Spleen (tissue), 11 donors: ENCODE measurements around the gene LRIT2. TPM values are rescaled to one million over a fixed set of nuclear protein-coding genes. Genes with fewer than 3 reads are reported as not detected.

Source experiments
- DNase-seq: peaks from one replicate; pipeline ENCODE4 v3.0.0-alpha.2; 2020
- H3K27ac ChIP-seq, 8 donors: fragments of 200-600 bp; sonication (generic) in 7 of 8; 1 replicate in 4 of 8; 2 replicates in 4 of 8; pipeline versions ENCODE4 v1.5.0 to v1.8.0; 2016 to 2021; ENCODE audit warnings: inconsistent platforms in 4 of 8, mild to moderate bottlenecking in 4 of 8, moderate library complexity in 1 of 8
- H3K27me3 ChIP-seq, 7 donors: fragments of 200-600 bp; sonication (generic) in 6 of 7; replicated peaks in 1 of 7; 1 replicate in 4 of 7; 2 replicates in 3 of 7; pipeline versions ENCODE4 v1.5.0 to v1.8.0; 2016 to 2021; ENCODE audit warnings: inconsistent platforms in 3 of 7, mild to moderate bottlenecking in 1 of 7
- H3K36me3 ChIP-seq, 6 donors: fragments of 200-600 bp; sonication (generic) in 5 of 6; 1 replicate in 4 of 6; 2 replicates in 2 of 6; pipeline versions ENCODE4 v1.5.0 to v1.8.0; 2016 to 2021; ENCODE audit warnings: inconsistent platforms in 2 of 6
- H3K4me1 ChIP-seq, 6 donors: fragments of 200-600 bp; sonication (generic) in 5 of 6; 1 replicate in 3 of 6; 2 replicates in 3 of 6; pipeline versions ENCODE4 v1.5.0 to v1.8.0; 2016 to 2021; ENCODE audit warnings: inconsistent platforms in 3 of 6
- H3K4me3 ChIP-seq, 8 donors: fragments of 200-600 bp; sonication (generic) in 7 of 8; 1 replicate in 4 of 8; 2 replicates in 4 of 8; pipeline versions ENCODE4 v1.5.0 to v1.8.0; 2016 to 2021; ENCODE audit warnings: inconsistent platforms in 4 of 8, mild to moderate bottlenecking in 4 of 8, moderate library complexity in 2 of 8
- H3K9me3 ChIP-seq, 8 donors: fragments of 200-600 bp; sonication (generic) in 7 of 8; 1 replicate in 4 of 8; 2 replicates in 4 of 8; pipeline versions ENCODE4 v1.5.0 to v1.8.0; 2016 to 2021; ENCODE audit warnings: inconsistent platforms in 4 of 8
- POLR2A ChIP-seq, 3 donors: fragments of 450-650 bp; IDR thresholded peaks; one replicate each; pipeline ENCODE4 v1.5.1; 2017; ENCODE audit warnings: antibody characterized with exemption in 3 of 3, mild to moderate bottlenecking in 1 of 3
- POLR2AphosphoS5 ChIP-seq, 3 donors: sonication (generic); formaldehyde crosslinking; IDR thresholded peaks; one replicate each; pipeline ENCODE4 v1.5.1; 2017; ENCODE audit warnings: antibody characterized with exemption in 3 of 3
- WGBS, 5 donors: extraction: QIAGEN DNeasy Blood & Tissue Kit in 3 of 5; methylation state at CpG; one replicate each; pipeline versions ENCODE4 v1.1.5 to v1.1.7; 2013 to 2018; 5-methylcytosine and 5-hydroxymethylcytosine counted together
- intact Hi-C: fragments of 100-400 bp; cut with DNase I; formaldehyde crosslinking; loops from one replicate; pipeline ENCODE4 v1.15.0; 2023; ENCODE audit warnings: low total_unique reads
- polyA plus RNA-seq, 3 donors: library from polyadenylated mRNA; stranded (reverse); fragments of 200-250 nt; gene quantifications; one replicate each; pipeline ENCODE4 v1.2.1, GENCODE V29; 2013
- total RNA-seq, 7 donors: library from RNA; depleted of rRNA in 3 of 7; stranded (reverse); fragments of >200 nt in 3 of 7; fragmentation: NEBNext Ultra II Directional in 4 of 7; extraction: Animal tissue kit (Norgen Biotek cat#: 25700) in 4 of 7; gene quantifications; one replicate each; pipeline versions ENCODE4 v1.1.0 to v1.2.1, GENCODE V29; 2016 to 2021
- TF ChIP-seq, protein P1 (sequence below), 11 experiments: fragments of 200-600 bp in 7 of 11; fragments of 450-650 bp in 4 of 11; sonication (generic) in 4 of 11; IDR thresholded peaks in 8 of 11; conservative IDR thresholded peaks in 3 of 11; 1 replicate in 7 of 11; 2 replicates in 4 of 11; pipeline versions ENCODE4 v1.4.0 to v1.8.0; 2016 to 2021; ENCODE audit warnings: antibody characterized with exemption in 11 of 11, inconsistent platforms in 4 of 11, mild to moderate bottlenecking in 1 of 11
- donor health status: healthy with polysubstance abuse.
- donor health status: DM: no; HTN: no; CAD: no; lungs with moderate emphysema.
- donor health status: DM: no; HTN: no; CAD: no.
- donor health status: Bipolar disorder and iron deficiency.
- donor health status: healthy.
- donor health status: DM: no; HTN: no; CAD: no.
- donor health status: DM: yes; HTN: yes; CAD: no.

Gene LRIT2
- total and polyA plus RNA-seq, 10 donors: not detected

DNA sequence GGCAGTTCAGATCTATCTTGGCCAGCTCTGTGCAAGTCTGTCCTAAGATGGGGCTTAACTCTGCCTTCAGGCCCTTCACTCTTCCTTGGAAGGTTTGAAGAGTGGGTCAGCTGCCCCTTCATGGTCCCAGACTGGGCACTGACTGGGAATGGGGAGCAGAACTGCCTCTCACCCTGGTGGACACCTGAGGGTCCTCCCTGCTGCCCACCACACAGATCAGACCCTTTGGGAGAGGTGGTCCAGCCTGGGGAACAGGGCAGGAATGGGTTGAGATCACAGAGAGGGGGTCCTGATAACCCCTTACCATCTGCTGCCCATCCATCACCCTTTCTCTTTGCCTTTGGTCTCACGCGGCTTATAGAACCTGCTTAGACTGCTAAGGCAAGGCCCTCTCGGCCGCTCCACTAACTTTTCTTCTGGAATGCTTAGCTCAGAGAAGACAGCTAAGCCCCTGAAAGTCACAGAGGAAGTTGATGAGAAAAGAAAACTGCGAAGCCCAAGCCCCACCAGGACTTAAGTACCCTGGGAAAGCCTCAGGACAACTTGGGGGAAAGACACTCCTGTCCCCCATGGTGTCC lies 31.4 kb downstream of the LRIT2 start:
- H3K4me3 ChIP-seq: peak overlapping the region; percentile 17 to 67 (median 43)
- no peaks in the 10 kb centered on the region for H3K36me3 ChIP-seq
- H3K27me3 ChIP-seq: peaks cover 6 to 71% (median 21%) of the 10 kb centered on the region in 7 donors
- peaks cover 0 to 32% (median 19%) of the 10 kb centered on the region in 6 donors for H3K4me1 ChIP-seq
- WGBS, 5 donors: 28 to 43% (median 35%) methylated on average over 5 of the region's 5 CpGs
- DNase-seq: peak; percentile 54
- peak overlapping the region in 2 of 8 donors; percentile 9 to 26 for H3K27ac ChIP-seq
- intact Hi-C loops: no loop called here
- H3K9me3 ChIP-seq: no peaks in the 10 kb centered on the region
- no peak for TF ChIP-seq POLR2AphosphoS5 (IDR thresholded peaks at IDR 0.05)
- TF ChIP-seq, protein P1, sequence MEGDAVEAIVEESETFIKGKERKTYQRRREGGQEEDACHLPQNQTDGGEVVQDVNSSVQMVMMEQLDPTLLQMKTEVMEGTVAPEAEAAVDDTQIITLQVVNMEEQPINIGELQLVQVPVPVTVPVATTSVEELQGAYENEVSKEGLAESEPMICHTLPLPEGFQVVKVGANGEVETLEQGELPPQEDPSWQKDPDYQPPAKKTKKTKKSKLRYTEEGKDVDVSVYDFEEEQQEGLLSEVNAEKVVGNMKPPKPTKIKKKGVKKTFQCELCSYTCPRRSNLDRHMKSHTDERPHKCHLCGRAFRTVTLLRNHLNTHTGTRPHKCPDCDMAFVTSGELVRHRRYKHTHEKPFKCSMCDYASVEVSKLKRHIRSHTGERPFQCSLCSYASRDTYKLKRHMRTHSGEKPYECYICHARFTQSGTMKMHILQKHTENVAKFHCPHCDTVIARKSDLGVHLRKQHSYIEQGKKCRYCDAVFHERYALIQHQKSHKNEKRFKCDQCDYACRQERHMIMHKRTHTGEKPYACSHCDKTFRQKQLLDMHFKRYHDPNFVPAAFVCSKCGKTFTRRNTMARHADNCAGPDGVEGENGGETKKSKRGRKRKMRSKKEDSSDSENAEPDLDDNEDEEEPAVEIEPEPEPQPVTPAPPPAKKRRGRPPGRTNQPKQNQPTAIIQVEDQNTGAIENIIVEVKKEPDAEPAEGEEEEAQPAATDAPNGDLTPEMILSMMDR (IDR thresholded peaks at IDR 0.05 in 8 of 11, conservative IDR thresholded peaks at IDR 0.05 in 3 of 11): no peak
- TF ChIP-seq POLR2A (IDR thresholded peaks at IDR 0.05): no peak

DNA sequence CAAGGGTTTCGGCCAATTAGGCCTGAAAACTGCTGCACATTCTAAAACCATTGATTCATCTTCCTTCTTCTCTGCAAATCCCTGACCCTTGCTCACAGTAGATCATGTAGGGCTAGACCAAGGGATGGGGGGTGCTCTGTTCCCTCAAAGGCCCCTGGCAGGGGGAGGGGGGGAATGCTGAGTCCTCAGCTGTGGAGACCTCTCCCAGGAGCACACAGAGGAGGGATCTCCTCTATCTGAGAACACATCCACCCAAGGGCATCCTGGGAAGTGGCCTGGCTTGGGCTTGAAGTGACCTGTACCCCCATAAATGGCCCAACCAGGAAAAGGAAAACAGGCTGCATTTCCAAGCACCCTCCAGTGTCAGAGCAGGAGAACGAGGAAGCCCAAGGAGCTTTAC lies 32.0 kb downstream of the LRIT2 start:
- intact Hi-C loops: no loop called here
- peaks cover 0 to 32% (median 19%) of the 10 kb centered on the region in 6 donors for H3K4me1 ChIP-seq
- no peak overlapping the region for H3K4me3 ChIP-seq
- peaks cover 6 to 75% (median 21%) of the 10 kb centered on the region in 7 donors for H3K27me3 ChIP-seq
- peak; percentile 51 for DNase-seq
- H3K27ac ChIP-seq: no peak overlapping the region
- no peaks in the 10 kb centered on the region for H3K9me3 ChIP-seq
- no peaks in the 10 kb centered on the region for H3K36me3 ChIP-seq
- 81 to 92% (median 85%) methylated on average over 2 of the region's 2 CpGs for WGBS, 5 donors
- TF ChIP-seq POLR2A (IDR thresholded peaks at IDR 0.05) (no peak), POLR2AphosphoS5 (IDR thresholded peaks at IDR 0.05) (no peak)
- TF ChIP-seq, protein P1 (IDR thresholded peaks at IDR 0.05 in 8 of 11, conservative IDR thresholded peaks at IDR 0.05 in 3 of 11): no peak

DNA sequence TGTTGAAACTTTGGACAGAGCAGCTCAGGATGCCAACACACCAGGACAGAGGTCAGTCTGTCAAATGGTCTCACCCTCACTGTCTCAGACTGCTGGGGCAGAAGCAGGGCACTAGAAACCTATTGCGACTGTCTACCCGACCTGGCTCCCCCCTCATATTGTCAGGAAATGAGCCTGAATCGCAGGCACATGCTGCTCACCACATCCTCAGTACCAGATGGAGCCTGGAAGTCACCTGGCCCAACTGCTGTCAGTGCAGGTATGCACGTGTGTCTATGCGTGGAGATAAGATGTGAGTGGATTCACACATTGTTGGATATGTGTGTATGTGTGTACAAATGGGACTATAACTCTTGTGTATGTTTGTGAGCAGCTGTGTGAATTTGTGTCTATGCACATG lies 34.2 kb downstream of the LRIT2 start:
- H3K27ac ChIP-seq: no peak overlapping the region
- TF ChIP-seq POLR2A (IDR thresholded peaks at IDR 0.05) (no peak), POLR2AphosphoS5 (IDR thresholded peaks at IDR 0.05) (no peak)
- TF ChIP-seq, protein P1 (IDR thresholded peaks at IDR 0.05 in 8 of 11, conservative IDR thresholded peaks at IDR 0.05 in 3 of 11): no peak
- H3K27me3 ChIP-seq: peaks cover 6 to 63% (median 20%) of the 10 kb centered on the region in 7 donors
- no peak overlapping the region for H3K4me3 ChIP-seq
- H3K4me1 ChIP-seq: peaks cover 0 to 25% (median 19%) of the 10 kb centered on the region in 6 donors
- 42 to 62% (median 57%) methylated on average over 5 of the region's 5 CpGs for WGBS, 5 donors
- peak; percentile 69 for DNase-seq
- intact Hi-C loops: no loop called here
- H3K36me3 ChIP-seq: no peaks in the 10 kb centered on the region
- H3K9me3 ChIP-seq: no peaks in the 10 kb centered on the region

DNA sequence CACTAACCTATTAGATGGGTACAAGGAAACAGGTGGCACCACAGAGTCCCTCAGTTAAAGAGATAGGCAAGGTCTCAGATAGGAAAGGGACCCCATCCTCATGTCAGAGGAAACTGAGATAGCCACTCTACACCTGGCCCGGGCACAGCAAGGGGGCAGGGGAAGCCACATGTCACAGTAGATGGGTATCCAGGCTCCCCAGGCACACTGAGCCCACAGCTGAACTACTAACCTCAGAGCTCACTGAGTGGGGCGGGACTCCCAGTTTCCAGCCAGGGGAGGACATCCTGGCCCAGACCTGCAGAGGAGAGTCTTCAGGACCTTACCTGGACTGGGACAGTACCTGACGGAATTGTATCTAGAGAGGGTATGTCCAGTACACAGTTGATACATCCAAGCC lies 34.7 kb downstream of the LRIT2 start:
- Histone ChIP-seq H3K27me3 (peaks cover 6 to 58% (median 17%) of the 10 kb centered on the region in 7 donors), H3K36me3 (no peaks in the 10 kb centered on the region), H3K4me3 (no peak overlapping the region), H3K9me3 (no peaks in the 10 kb centered on the region), H3K4me1 (peaks cover 0 to 20% (median 18%) of the 10 kb centered on the region in 6 donors), H3K27ac (no peak overlapping the region)
- WGBS, 5 donors: 75 to 95% (median 83%) methylated on average over 3 of the region's 3 CpGs
- DNase-seq: peak; percentile 62
- TF ChIP-seq POLR2A (IDR thresholded peaks at IDR 0.05) (no peak), POLR2AphosphoS5 (IDR thresholded peaks at IDR 0.05) (no peak)
- TF ChIP-seq, protein P1 (IDR thresholded peaks at IDR 0.05 in 8 of 11, conservative IDR thresholded peaks at IDR 0.05 in 3 of 11): no peak
- intact Hi-C loops: no loop called here
